GM18498 (cell line): ENCODE measurements around the gene TMEM174.
"Not testable (repeated sequence)": the region's sequence is repeated elsewhere in the genome, so short reads cannot be mapped to it uniquely, and the experiment has no call there.

ENCODE experiments used
- ATAC-seq: cut with Tn5 transposase; IDR thresholded peaks from one replicate; pipeline ENCODE4 v1.9.1; 2021; ENCODE audit warnings: mild to moderate bottlenecking, moderate library complexity; ENCODE audit not compliant: unreplicated experiment

TMEM174 gene

GRCh38 chr5:73218552-73219171, 45.7 kb downstream of the TMEM174 start:
- ATAC-seq = no peak

DNA sequence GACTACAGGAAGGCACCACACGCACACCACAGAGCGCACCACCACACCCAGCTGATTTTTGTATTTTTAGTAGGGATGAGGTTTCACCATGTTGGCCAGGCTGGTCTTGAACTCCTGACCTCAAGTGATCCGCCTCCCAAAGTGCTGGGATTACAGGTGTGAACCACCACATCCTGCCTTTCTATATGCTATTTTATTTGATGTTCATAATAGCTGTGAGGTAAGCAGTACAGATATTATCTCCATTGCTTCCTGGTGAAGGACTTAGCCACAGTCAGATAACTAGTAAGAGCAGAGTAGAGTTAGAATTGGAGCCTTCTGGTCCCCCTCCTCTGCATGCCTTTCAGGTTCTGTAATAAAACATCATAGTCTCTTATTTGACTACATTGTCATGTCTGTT, 46.3 kb downstream of the TMEM174 start:
- ATAC-seq = not testable (repeated sequence)

DNA sequence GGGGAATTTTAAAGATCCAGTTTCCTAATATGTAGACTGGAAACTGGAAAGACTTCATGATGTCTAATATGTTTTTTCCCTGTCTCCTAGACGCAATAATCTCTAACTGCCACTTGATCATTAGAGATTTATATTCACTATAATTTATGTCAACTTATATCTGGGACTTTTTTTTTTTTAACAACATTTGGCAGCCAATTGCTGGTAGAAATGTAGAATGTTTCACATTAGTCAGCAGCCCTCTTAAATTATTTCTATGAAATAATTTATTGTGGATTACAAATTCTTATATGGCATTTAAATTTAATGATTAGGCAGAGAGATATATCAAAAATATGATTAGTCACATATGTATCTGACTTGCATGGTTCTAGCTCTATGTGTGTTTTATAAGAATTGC, 48.2 kb downstream of the TMEM174 start:
- ATAC-seq = no peak

GRCh38 chr5:73221726-73222125, 48.7 kb downstream of the TMEM174 start:
- no peak for ATAC-seq

DNA sequence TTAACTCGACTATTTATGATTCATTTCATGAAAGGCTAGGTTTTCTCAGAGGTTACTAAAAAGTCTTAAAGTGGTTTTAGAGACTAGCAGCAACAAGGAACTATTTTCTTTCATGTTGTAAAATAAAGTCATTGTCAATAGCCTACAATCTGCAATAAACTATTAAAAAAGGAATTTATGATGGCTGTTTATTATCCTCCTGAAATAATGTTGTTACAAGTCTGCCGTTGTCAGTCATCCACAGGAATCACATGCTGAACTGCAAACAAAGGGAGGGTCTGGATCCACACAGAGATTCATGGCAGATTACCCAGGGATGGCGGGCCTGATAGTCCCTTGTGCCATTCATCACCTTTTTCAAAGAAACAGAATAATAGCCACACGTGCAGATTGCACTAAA, 49.2 kb downstream of the TMEM174 start:
- no peak for ATAC-seq
